Glutamatergic neuron (in vitro differentiated cells): ENCODE measurements around the gene STAT4. TPM values are rescaled to one million over a fixed set of nuclear protein-coding genes. Genes with fewer than 3 reads are reported as not detected.

Experiments
- DNase-seq: peaks from one replicate; pipeline ENCODE4 v3.0.0; 2022
- H3K27ac Mint-ChIP-seq: one replicate; pipeline ENCODE4 v1.8.0; 2020; ENCODE audit warnings: mild to moderate bottlenecking, mixed read lengths, inconsistent platforms; ENCODE audit not compliant: unreplicated experiment
- H3K27me3 Mint-ChIP-seq: one replicate; pipeline ENCODE4 v1.8.0; 2020; ENCODE audit warnings: mild to moderate bottlenecking, moderate library complexity, mixed read lengths, inconsistent platforms; ENCODE audit not compliant: unreplicated experiment
- H3K36me3 Mint-ChIP-seq: one replicate; pipeline ENCODE4 v1.8.0; 2020; ENCODE audit warnings: mild to moderate bottlenecking, mixed read lengths, inconsistent platforms; ENCODE audit not compliant: unreplicated experiment
- H3K4me1 Mint-ChIP-seq: one replicate; pipeline ENCODE4 v1.8.0; 2020; ENCODE audit warnings: mild to moderate bottlenecking, low read depth, mixed read lengths, inconsistent platforms; ENCODE audit not compliant: unreplicated experiment
- H3K4me3 Mint-ChIP-seq: one replicate; pipeline ENCODE4 v1.8.0; 2020; ENCODE audit warnings: mild to moderate bottlenecking, mixed read lengths, inconsistent platforms; ENCODE audit not compliant: unreplicated experiment
- H3K9me3 Mint-ChIP-seq: one replicate; pipeline ENCODE4 v1.8.0; 2020; ENCODE audit warnings: mild to moderate bottlenecking, moderate library complexity, mixed read lengths, inconsistent platforms; ENCODE audit not compliant: unreplicated experiment
- CTCF ChIP-seq: fragments of 200-600 bp; sonication (generic); IDR thresholded peaks from one replicate; pipeline ENCODE4 v1.5.0; 2021; ENCODE audit not compliant: partially characterized antibody, unreplicated experiment
- total RNA-seq: library from RNA; stranded (reverse); fragmentation: NEBNext Ultra II Directional; extraction: Animal tissue kit (Norgen Biotek cat#: 25700); gene quantifications from one replicate; pipeline ENCODE4 v1.2.1, GENCODE V29; 2021; ENCODE audit not compliant: unreplicated experiment

Gene STAT4
- total RNA-seq, 1 donor from 2014 or later, result 0.74 TPM

GRCh38 chr2:191066919-191067233 lies 83.9 kb downstream of the STAT4 start:
- Mint-ChIP-seq H3K9me3 (no peaks in the 10 kb centered on the region), H3K36me3 (no peaks in the 10 kb centered on the region), H3K4me1 (no peaks in the 10 kb centered on the region), H3K27ac (no peak overlapping the region), H3K27me3 (no peaks in the 10 kb centered on the region), H3K4me3 (no peak overlapping the region)
- DNase-seq, result no peak
- no peak for TF ChIP-seq CTCF

DNA sequence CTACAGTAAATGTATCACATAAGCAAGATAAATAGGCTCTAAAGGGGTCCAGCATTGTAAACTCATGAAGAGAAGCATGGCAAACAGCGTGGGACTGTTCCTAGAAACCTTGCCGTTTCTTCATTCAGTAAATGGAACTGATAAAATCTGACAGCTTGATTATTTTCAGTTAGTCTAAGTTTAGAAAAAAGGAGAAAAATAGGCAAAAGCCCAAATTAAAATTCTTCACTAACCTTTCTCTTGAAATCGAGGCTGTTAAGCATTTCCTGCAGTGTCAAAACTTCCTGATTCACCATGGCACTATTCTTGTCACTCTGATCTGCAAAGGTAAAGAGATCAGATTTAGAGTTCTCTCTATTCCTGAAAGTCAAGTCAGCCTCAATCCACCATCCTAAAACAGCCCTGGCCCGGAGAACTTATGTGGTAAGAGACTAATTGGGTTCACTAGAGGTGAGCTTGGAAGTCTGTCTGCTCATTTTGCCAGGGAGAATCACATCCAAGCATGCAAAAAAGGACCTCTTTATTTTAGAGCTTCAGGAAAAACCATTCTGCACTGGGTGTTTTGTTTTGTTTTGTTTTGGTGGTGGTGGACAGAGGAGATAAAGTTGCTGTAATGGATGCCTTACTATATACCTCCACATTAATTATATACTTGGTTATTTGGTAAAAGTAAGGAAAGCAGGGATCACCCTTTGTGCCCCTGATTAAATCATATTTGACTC lies 84.4 kb downstream of the STAT4 start:
- no peak overlapping the region for H3K27ac Mint-ChIP-seq

DNA sequence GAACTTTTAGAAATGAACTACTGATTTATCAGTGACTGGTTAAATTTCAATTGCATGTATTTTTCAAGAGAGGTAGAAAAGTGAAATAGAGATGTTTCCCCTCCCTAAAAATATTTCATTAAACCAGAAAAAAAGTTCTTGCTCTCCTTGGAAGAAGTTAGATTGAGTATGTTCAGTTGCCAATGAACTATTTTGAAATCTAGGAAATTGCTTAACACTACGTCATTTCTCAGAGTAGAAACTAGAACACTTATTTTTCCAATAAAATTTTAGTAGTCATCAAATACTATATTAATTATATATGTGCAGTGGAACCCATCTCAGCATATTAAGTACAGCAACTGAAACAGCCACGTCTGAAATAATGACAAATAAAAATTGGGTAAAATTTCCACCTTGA lies 85.0 kb downstream of the STAT4 start:
- Mint-ChIP-seq H3K4me1 (no peaks in the 10 kb centered on the region), H3K36me3 (no peaks in the 10 kb centered on the region), H3K27ac (no peak overlapping the region), H3K27me3 (no peaks in the 10 kb centered on the region), H3K4me3 (no peak overlapping the region), H3K9me3 (no peaks in the 10 kb centered on the region)
- no peak for DNase-seq
- no peak for TF ChIP-seq CTCF

More for the DNA sequence above, 84.4 kb downstream of the STAT4 start:
- no peak for DNase-seq
- H3K4me1 Mint-ChIP-seq, result no peaks in the 10 kb centered on the region
- H3K9me3 Mint-ChIP-seq, result no peaks in the 10 kb centered on the region
- TF ChIP-seq CTCF, result no peak
- no peaks in the 10 kb centered on the region for H3K36me3 Mint-ChIP-seq
- no peak overlapping the region for H3K4me3 Mint-ChIP-seq
- no peaks in the 10 kb centered on the region for H3K27me3 Mint-ChIP-seq

DNA sequence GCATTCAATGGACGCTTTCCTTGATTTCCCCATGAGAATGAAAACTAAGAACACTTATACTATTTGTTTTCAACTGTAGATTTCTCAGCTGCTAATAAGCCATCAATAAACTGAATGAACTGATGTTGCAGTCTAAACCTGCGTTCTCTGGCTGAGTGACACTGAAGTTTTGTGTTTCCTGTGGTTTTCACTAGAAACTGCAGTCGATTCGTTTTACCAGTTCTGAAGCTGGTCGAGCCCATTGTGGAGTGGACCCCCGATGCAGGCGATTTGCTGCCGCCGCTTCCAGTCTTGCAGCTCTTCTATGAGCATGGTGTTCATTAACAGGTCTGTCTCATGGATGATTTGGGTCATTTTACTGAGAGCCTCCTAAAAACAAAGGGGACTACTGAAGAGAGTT lies 86.2 kb downstream of the STAT4 start:
- H3K27ac Mint-ChIP-seq, result no peak overlapping the region
- H3K9me3 Mint-ChIP-seq, result no peaks in the 10 kb centered on the region
- DNase-seq, result no peak
- no peaks in the 10 kb centered on the region for H3K36me3 Mint-ChIP-seq
- no peak overlapping the region for H3K4me3 Mint-ChIP-seq
- TF ChIP-seq CTCF, result no peak
- H3K4me1 Mint-ChIP-seq, result no peaks in the 10 kb centered on the region
- H3K27me3 Mint-ChIP-seq, result no peaks in the 10 kb centered on the region

GRCh38 chr2:191063584-191063983 lies 87.2 kb downstream of the STAT4 start:
- no peaks in the 10 kb centered on the region for H3K36me3 Mint-ChIP-seq
- no peaks in the 10 kb centered on the region for H3K27me3 Mint-ChIP-seq
- H3K4me1 Mint-ChIP-seq, result no peaks in the 10 kb centered on the region
- H3K9me3 Mint-ChIP-seq, result no peaks in the 10 kb centered on the region
- no peak for TF ChIP-seq CTCF
- no peak overlapping the region for H3K27ac Mint-ChIP-seq
- no peak overlapping the region for H3K4me3 Mint-ChIP-seq
- DNase-seq, result no peak
